Neural cell (in vitro differentiated cells): ENCODE data around the gene GLTP. TPM values are rescaled to one million over a fixed set of nuclear protein-coding genes. Genes with fewer than 3 reads are reported as not detected.

Source experiments
- H2AFZ ChIP-seq: fragments of 200-600, 300-800 bp; sonication (generic), shearing (Covaris generic); 2 replicates; pipeline ENCODE4 v1.6.0; 2014; ENCODE audit warnings: low read depth, mild to moderate bottlenecking, antibody characterized with exemption, low read length, moderate library complexity
- H3F3A ChIP-seq: fragments of 200-600 bp; shearing (Covaris generic); 2 replicates; pipeline ENCODE4 v1.6.1; 2016; ENCODE audit warnings: mild to moderate bottlenecking, moderate library complexity, mixed read lengths, antibody characterized with exemption, low read length; ENCODE audit not compliant: insufficient read depth, poor library complexity, severe bottlenecking
- H3K27ac ChIP-seq: fragments of 200-600, 300-800 bp; sonication (generic), shearing (Covaris generic); 2 replicates; pipeline ENCODE4 v1.5.1; 2014; ENCODE audit warnings: mild to moderate bottlenecking, low read length, moderate library complexity
- H3K27me3 ChIP-seq: fragments of 300-800, 200-600 bp; sonication (generic), shearing (Covaris generic); 2 replicates; pipeline ENCODE4 v1.6.0; 2014; ENCODE audit warnings: mild to moderate bottlenecking, low read depth, low read length, moderate library complexity; ENCODE audit not compliant: insufficient read depth
- H3K36me3 ChIP-seq: fragments of 300-800, 200-600 bp; sonication (generic), shearing (Covaris generic); 2 replicates; pipeline ENCODE4 v1.5.1; 2014; ENCODE audit warnings: mild to moderate bottlenecking, antibody characterized with exemption, low read length, moderate library complexity; ENCODE audit not compliant: insufficient read depth
- H3K4me2 ChIP-seq: fragments of 300-800, 200-600 bp; sonication (generic), shearing (Covaris generic); 2 replicates; pipeline ENCODE4 v1.6.0; 2014; ENCODE audit warnings: mild to moderate bottlenecking, low read length
- H3K4me3 ChIP-seq: fragments of 300-800, 200-600 bp; sonication (generic), shearing (Covaris generic); 2 replicates; pipeline ENCODE4 v1.5.1; 2014; ENCODE audit warnings: mild to moderate bottlenecking, low read length, moderate library complexity
- H3K79me2 ChIP-seq: fragments of 200-600 bp; shearing (Covaris generic); replicated peaks from 2 replicates; pipeline ENCODE4 v1.6.0; 2014; ENCODE audit warnings: mild to moderate bottlenecking, low read length, moderate library complexity; ENCODE audit not compliant: insufficient read depth
- H3K9ac ChIP-seq: fragments of 300-800, 200-600 bp; sonication (generic), shearing (Covaris generic); 2 replicates; pipeline ENCODE4 v1.6.1; 2016; ENCODE audit warnings: mild to moderate bottlenecking, low read length, mixed read lengths
- H3K9me2 ChIP-seq: fragments of 200-600 bp; shearing (Covaris generic); 2 replicates; pipeline ENCODE4 v1.6.1; 2016; ENCODE audit warnings: mild to moderate bottlenecking, low read length, mixed read lengths; ENCODE audit not compliant: insufficient read depth
- H3K9me3 ChIP-seq: fragments of 200-600, 300-800 bp; sonication (generic), shearing (Covaris generic); 2 replicates; pipeline ENCODE4 v1.6.1; 2016; ENCODE audit warnings: mild to moderate bottlenecking, mixed run types, low read length, moderate library complexity, mixed read lengths
- H4K20me1 ChIP-seq: fragments of 200-600 bp; shearing (Covaris generic); 2 replicates; pipeline ENCODE4 v1.6.1; 2016; ENCODE audit warnings: mild to moderate bottlenecking, mixed run types; ENCODE audit not compliant: insufficient read depth
- CTCF ChIP-seq: fragments of 450-650 bp; IDR thresholded peaks from 2 replicates; pipeline ENCODE4 v1.5.1; 2014; ENCODE audit warnings: antibody characterized with exemption, mild to moderate bottlenecking, moderate library complexity; ENCODE audit not compliant: poor library complexity, severe bottlenecking
- EP300 ChIP-seq: fragments of 450-650 bp; conservative IDR thresholded peaks from 2 replicates; pipeline ENCODE4 v1.6.1; 2014; ENCODE audit warnings: antibody characterized with exemption, mild to moderate bottlenecking, moderate library complexity; ENCODE audit not compliant: poor library complexity, severe bottlenecking
- EZH2 ChIP-seq: fragments of 200-600, 300-800 bp; shearing (Covaris generic), sonication (generic); IDR thresholded peaks from 2 replicates; pipeline ENCODE4 v1.6.1; 2014; ENCODE audit warnings: antibody characterized with exemption, low read length, borderline replicate concordance, mild to moderate bottlenecking; ENCODE audit not compliant: insufficient read depth, poor library complexity, severe bottlenecking
- MXI1 ChIP-seq: fragments of 450-650 bp; conservative IDR thresholded peaks from 2 replicates; pipeline ENCODE4 v1.6.1; 2014; ENCODE audit warnings: antibody characterized with exemption, mild to moderate bottlenecking; ENCODE audit not compliant: poor library complexity, severe bottlenecking
- POLR2AphosphoS5 ChIP-seq: IDR thresholded peaks from 2 replicates; pipeline ENCODE4 v1.6.1; 2012
- RAD21 ChIP-seq: fragments of 450-650 bp; conservative IDR thresholded peaks from 2 replicates; pipeline ENCODE4 v1.6.1; 2014; ENCODE audit warnings: antibody characterized with exemption, mild to moderate bottlenecking, moderate library complexity
- REST ChIP-seq: IDR thresholded peaks from 2 replicates; pipeline ENCODE4 v1.6.1; 2012; ENCODE audit warnings: borderline replicate concordance
- SMC3 ChIP-seq: fragments of 450-650 bp; conservative IDR thresholded peaks from 2 replicates; pipeline ENCODE4 v1.6.1; 2014; ENCODE audit warnings: antibody characterized with exemption, mild to moderate bottlenecking, moderate library complexity; ENCODE audit not compliant: poor library complexity
- TAF1 ChIP-seq: IDR thresholded peaks from 2 replicates; pipeline ENCODE4 v1.6.1; 2012; ENCODE audit warnings: low read depth
- polyA plus RNA-seq: library from polyadenylated mRNA; depleted of rRNA; stranded (reverse); fragments of >200 nt; gene quantifications from 2 replicates; pipeline ENCODE4 v1.2.3, GENCODE V29; 2014

Gene GLTP
- polyA plus RNA-seq, 1 donor from 2014 or later, result 25.0 TPM

- Histone ChIP-seq H3F3A (no peaks in the 10 kb centered on the region), H3K9ac (no peak overlapping the region), H3K9me2 (no peaks in the 10 kb centered on the region), H3K36me3 (no peaks in the 10 kb centered on the region), H4K20me1 (no peaks in the 10 kb centered on the region), H3K4me2 (no peak overlapping the region), H2AFZ (no peak overlapping the region), H3K79me2 (no peaks in the 10 kb centered on the region), H3K27ac (no peak overlapping the region), H3K9me3 (no peaks in the 10 kb centered on the region), H3K4me3 (no peak overlapping the region), H3K27me3 (no peaks in the 10 kb centered on the region)
- no peak for TF ChIP-seq EP300
- no peak for TF ChIP-seq SMC3
- no peak for TF ChIP-seq RAD21
- no peak for TF ChIP-seq MXI1
- TF ChIP-seq CTCF, result no peak
- TF ChIP-seq POLR2AphosphoS5, result no peak
- no peak for TF ChIP-seq TAF1
- no peak for TF ChIP-seq REST
- TF ChIP-seq EZH2, result no peak
These were observed 62.1 kb downstream of the GLTP start for GRCh38 chr12:109818253-109818652.

- H3K9me3 ChIP-seq, result no peaks in the 10 kb centered on the region
- H3K36me3 ChIP-seq, result no peaks in the 10 kb centered on the region
- no peaks in the 10 kb centered on the region for H3K79me2 ChIP-seq
- H3K27ac ChIP-seq, result no peak overlapping the region
- H2AFZ ChIP-seq, result no peak overlapping the region
- no peak overlapping the region for H3K4me2 ChIP-seq
- H3F3A ChIP-seq, result no peaks in the 10 kb centered on the region
- H3K4me3 ChIP-seq, result no peak overlapping the region
- H3K27me3 ChIP-seq, result no peaks in the 10 kb centered on the region
- no peaks in the 10 kb centered on the region for H3K9me2 ChIP-seq
- H4K20me1 ChIP-seq, result no peaks in the 10 kb centered on the region
- TF ChIP-seq POLR2AphosphoS5 (no peak), RAD21 (no peak), EP300 (no peak), CTCF (no peak), TAF1 (no peak), SMC3 (no peak), EZH2 (no peak), MXI1 (no peak), REST (no peak)
- H3K9ac ChIP-seq, result no peak overlapping the region
These were observed 62.6 kb downstream of the GLTP start for GRCh38 chr12:109817627-109818231.
